Measurements from ENCODE around the gene CDK14.

The CDK14 gene

GRCh38 chr7:90618876-90619275, 22.8 kb downstream of the CDK14 start:
- no peak for TF ChIP-seq ZBTB7A (IDR thresholded peaks at IDR 0.05; ENCODE audit: low read depth)
- TF ChIP-seq USF1 (IDR thresholded peaks at IDR 0.05) = no peak

GRCh38 chr7:90621125-90621746, 25.1 kb downstream of the CDK14 start:
- TF ChIP-seq YY1 (IDR thresholded peaks at IDR 0.05; ENCODE audit: low read depth) (no peak), ZBTB7A (IDR thresholded peaks at IDR 0.05; ENCODE audit: low read depth) (no peak), TEAD4 (IDR thresholded peaks at IDR 0.05) (no peak), TCF12 (IDR thresholded peaks at IDR 0.05; ENCODE audit: low read depth) (no peak), USF1 (IDR thresholded peaks at IDR 0.05) (no peak)

GRCh38 chr7:90621747-90622140, 25.6 kb downstream of the CDK14 start:
- TF ChIP-seq CEBPB (IDR thresholded peaks at IDR 0.05) (no peak), EGR1 (IDR thresholded peaks at IDR 0.05) (no peak), REST (IDR thresholded peaks at IDR 0.05; ENCODE audit: low read depth) (no peak), USF1 (IDR thresholded peaks at IDR 0.05) (no peak), TEAD4 (IDR thresholded peaks at IDR 0.05) (no peak), EP300 (IDR thresholded peaks at IDR 0.05; ENCODE audit: borderline replicate concordance) (no peak), MAX (IDR thresholded peaks at IDR 0.05) (no peak), TCF12 (IDR thresholded peaks at IDR 0.05; ENCODE audit: low read depth) (no peak), RAD21 (IDR thresholded peaks at IDR 0.05; ENCODE audit: low read depth) (no peak)

- TF ChIP-seq TAF1 (IDR thresholded peaks at IDR 0.05; ENCODE audit: low read depth) (no peak), MAX (IDR thresholded peaks at IDR 0.05) (no peak), TEAD4 (IDR thresholded peaks at IDR 0.05) (no peak), NFIC (IDR thresholded peaks at IDR 0.05) (no peak)
Measured at GRCh38 chr7:90622670-90623069, 26.5 kb downstream of the CDK14 start.

GRCh38 chr7:90624225-90624911, 28.2 kb downstream of the CDK14 start:
- no peak for TF ChIP-seq RAD21 (IDR thresholded peaks at IDR 0.05; ENCODE audit: low read depth)
- TF ChIP-seq CREB1 (IDR thresholded peaks at IDR 0.05; ENCODE audit: low read depth) = no peak
- no peak for TF ChIP-seq TCF12 (IDR thresholded peaks at IDR 0.05; ENCODE audit: low read depth)
- TF ChIP-seq EGR1 (IDR thresholded peaks at IDR 0.05) = no peak
- TF ChIP-seq TAF1 (IDR thresholded peaks at IDR 0.05; ENCODE audit: low read depth) = no peak
- TF ChIP-seq NFIC (IDR thresholded peaks at IDR 0.05) = no peak
- TF ChIP-seq MAX (IDR thresholded peaks at IDR 0.05) = no peak
- no peak for TF ChIP-seq CEBPB (IDR thresholded peaks at IDR 0.05)
- TF ChIP-seq ZBTB7A (IDR thresholded peaks at IDR 0.05; ENCODE audit: low read depth) = no peak
- no peak for TF ChIP-seq EP300 (IDR thresholded peaks at IDR 0.05; ENCODE audit: borderline replicate concordance)
- TF ChIP-seq REST (IDR thresholded peaks at IDR 0.05; ENCODE audit: low read depth) = no peak
- TF ChIP-seq TEAD4 (IDR thresholded peaks at IDR 0.05) = no peak
- TF ChIP-seq YY1 (IDR thresholded peaks at IDR 0.05; ENCODE audit: low read depth) = no peak
- no peak for TF ChIP-seq FOXM1 (IDR thresholded peaks at IDR 0.05; ENCODE audit: borderline replicate concordance, low read depth)
- TF ChIP-seq USF1 (IDR thresholded peaks at IDR 0.05) = no peak
